Thymus (tissue), 11 donors: ENCODE data around the gene ICAM2. TPM values are rescaled to one million over a fixed set of nuclear protein-coding genes. Genes with fewer than 3 reads are reported as not detected.

ENCODE experiments used
- DNase-seq, 9 donors: peaks; one replicate each; pipeline ENCODE4 v3.0.0-alpha.2; 2013; ENCODE audit warnings: low spot score in 9 of 9, low read depth in 6 of 9, missing footprints in 1 of 9
- H3K27ac ChIP-seq, 2 donors: one replicate each; pipeline ENCODE4 v1.5.1; 2013; ENCODE audit warnings: control low read depth in 1 of 2, low read depth in 1 of 2, low read length in 1 of 2, mild to moderate bottlenecking in 1 of 2, moderate library complexity in 1 of 2
- H3K27me3 ChIP-seq, 2 donors: one replicate each; pipeline ENCODE4 v1.5.1; 2013; ENCODE audit warnings: low read length in 1 of 2; ENCODE audit not compliant: control insufficient read depth in 2 of 2, insufficient read depth in 1 of 2
- H3K36me3 ChIP-seq, 2 donors: one replicate each; pipeline ENCODE4 v1.5.1; 2013; ENCODE audit warnings: low read length in 1 of 2, mild to moderate bottlenecking in 1 of 2, moderate library complexity in 1 of 2; ENCODE audit not compliant: control insufficient read depth in 2 of 2, insufficient read depth in 2 of 2
- H3K4me1 ChIP-seq, 2 donors: one replicate each; pipeline ENCODE4 v1.5.1; 2013; ENCODE audit warnings: low read length in 2 of 2; ENCODE audit not compliant: control insufficient read depth in 2 of 2, insufficient read depth in 2 of 2
- H3K4me3 ChIP-seq, 2 donors: one replicate each; pipeline ENCODE4 v1.5.1; 2013; ENCODE audit warnings: low read length in 2 of 2, control low read depth in 1 of 2, mild to moderate bottlenecking in 1 of 2
- H3K9me3 ChIP-seq, 2 donors: one replicate each; pipeline ENCODE4 v1.5.1; 2013; ENCODE audit warnings: low read length in 1 of 2, mild to moderate bottlenecking in 1 of 2; ENCODE audit not compliant: control insufficient read depth in 2 of 2, insufficient read depth in 1 of 2
- WGBS: extraction: QIAGEN DNeasy Blood & Tissue Kit; methylation state at CpG from one replicate; pipeline ENCODE4 v1.1.7; 2013; 5-methylcytosine and 5-hydroxymethylcytosine counted together
- polyA plus RNA-seq: library from polyadenylated mRNA; stranded (reverse); fragments of 200-250 nt; gene quantifications from one replicate; pipeline ENCODE4 v1.2.3, GENCODE V29; 2013
- total RNA-seq: library from RNA; stranded (reverse); fragments of 120-200 nt; gene quantifications from one replicate; pipeline ENCODE4 v1.2.4, GENCODE V29; 2013
- donor health status: healthy.

ICAM2 gene
- total and polyA plus RNA-seq, 2 donors: 38.6 to 53.9 TPM

GRCh38 chr17:63962298-63962744, 58.1 kb downstream of the ICAM2 start:
- peak overlapping the region in 1 of 2 donors; percentile 18 for H3K27ac ChIP-seq

GRCh38 chr17:63961355-63962212, 58.8 kb downstream of the ICAM2 start:
- Histone ChIP-seq H3K4me1 (peaks cover 0 to 15% of the 10 kb centered on the region in 2 donors), H3K9me3 (peaks cover 0 to 5% of the 10 kb centered on the region in 2 donors), H3K4me3 (no peak overlapping the region), H3K36me3 (no peaks in the 10 kb centered on the region), H3K27ac (no peak overlapping the region), H3K27me3 (no peaks in the 10 kb centered on the region)
- peak in 6 of 9 donors; percentile 23 to 66 (median 44) for DNase-seq
- 54% methylated on average over 37 of the region's 37 CpGs for WGBS

More at GRCh38 chr17:63962298-63962744, 58.1 kb downstream of the ICAM2 start:
- H3K9me3 ChIP-seq: peaks cover 0 to 5% of the 10 kb centered on the region in 2 donors
- WGBS: 92% methylated on average over 10 of the region's 10 CpGs
- H3K36me3 ChIP-seq: no peaks in the 10 kb centered on the region
- no peak for DNase-seq
- H3K4me3 ChIP-seq: no peak overlapping the region
- no peaks in the 10 kb centered on the region for H3K27me3 ChIP-seq
- peaks cover 0 to 21% of the 10 kb centered on the region in 2 donors for H3K4me1 ChIP-seq

GRCh38 chr17:63960430-63960829, 60.0 kb downstream of the ICAM2 start:
- Histone ChIP-seq H3K27me3 (no peaks in the 10 kb centered on the region), H3K4me1 (peaks cover 5 to 18% of the 10 kb centered on the region in 2 donors), H3K4me3 (no peak overlapping the region), H3K27ac (no peak overlapping the region), H3K36me3 (no peaks in the 10 kb centered on the region), H3K9me3 (peaks cover 0 to 5% of the 10 kb centered on the region in 2 donors)
- 96% methylated on average over 7 of the region's 7 CpGs for WGBS
- no peak for DNase-seq

GRCh38 chr17:63960006-63960405, 60.4 kb downstream of the ICAM2 start:
- Histone ChIP-seq H3K27me3 (no peaks in the 10 kb centered on the region), H3K27ac (no peak overlapping the region), H3K4me3 (no peak overlapping the region), H3K36me3 (no peaks in the 10 kb centered on the region), H3K9me3 (peaks cover 0 to 5% of the 10 kb centered on the region in 2 donors), H3K4me1 (peaks cover 5 to 22% of the 10 kb centered on the region in 2 donors)
- no peak for DNase-seq
- WGBS: 92% methylated on average over 9 of the region's 9 CpGs

- WGBS: 82% methylated on average over 5 of the region's 5 CpGs
Measured at GRCh38 chr17:63956296-63956920, 64.0 kb downstream of the ICAM2 start.

GRCh38 chr17:63955791-63956190, 64.6 kb downstream of the ICAM2 start:
- no peaks in the 10 kb centered on the region for H3K36me3 ChIP-seq
- no peak for DNase-seq
- no peak overlapping the region for H3K27ac ChIP-seq
- H3K4me3 ChIP-seq: no peak overlapping the region
- 91% methylated on average over 4 of the region's 4 CpGs for WGBS
- no peaks in the 10 kb centered on the region for H3K27me3 ChIP-seq
- peaks cover 23 to 38% of the 10 kb centered on the region in 2 donors for H3K4me1 ChIP-seq
- peaks cover 0 to 5% of the 10 kb centered on the region in 2 donors for H3K9me3 ChIP-seq

More at GRCh38 chr17:63956296-63956920, 64.0 kb downstream of the ICAM2 start:
- DNase-seq: no peak
- H3K27me3 ChIP-seq: no peaks in the 10 kb centered on the region
- H3K4me3 ChIP-seq: no peak overlapping the region
- peaks cover 0 to 5% of the 10 kb centered on the region in 2 donors for H3K9me3 ChIP-seq
- no peak overlapping the region for H3K27ac ChIP-seq
- H3K4me1 ChIP-seq: peaks cover 23 to 44% of the 10 kb centered on the region in 2 donors
- no peaks in the 10 kb centered on the region for H3K36me3 ChIP-seq

- no peaks in the 10 kb centered on the region for H3K9me3 ChIP-seq
- DNase-seq: no peak
- 80% methylated on average over 11 of the region's 11 CpGs for WGBS
- H3K36me3 ChIP-seq: no peaks in the 10 kb centered on the region
- H3K4me3 ChIP-seq: no peak overlapping the region
- H3K4me1 ChIP-seq: peaks cover 23 to 35% of the 10 kb centered on the region in 2 donors
- no peaks in the 10 kb centered on the region for H3K27me3 ChIP-seq
- peak overlapping the region in 1 of 2 donors; percentile 64 for H3K27ac ChIP-seq
Measured at GRCh38 chr17:63955232-63955631, 65.2 kb downstream of the ICAM2 start.

GRCh38 chr17:63954402-63955063, 65.9 kb downstream of the ICAM2 start:
- Histone ChIP-seq H3K4me3 (no peak overlapping the region), H3K27me3 (no peaks in the 10 kb centered on the region), H3K36me3 (no peaks in the 10 kb centered on the region), H3K4me1 (peaks cover 23 to 35% of the 10 kb centered on the region in 2 donors), H3K27ac (peak overlapping the region; percentile 64 to 65), H3K9me3 (no peaks in the 10 kb centered on the region)
- DNase-seq: peak in 6 of 9 donors; percentile 20 to 74 (median 42)
- WGBS: 7% methylated on average over 11 of the region's 11 CpGs
